Naive B cell (primary cell): ENCODE results near the gene ALK. TPM values are rescaled to one million over a fixed set of nuclear protein-coding genes. Genes with fewer than 3 reads are reported as not detected.

Experiments
- ATAC-seq, 2 donors: fragments of 150-1000 bp; cut with Tn5 transposase; 2 replicates each; pipeline ENCODE4 v1.10.0; 2021; ENCODE audit warnings: low read depth in 2 of 2, mild to moderate bottlenecking in 2 of 2, moderate library complexity in 2 of 2
- DNase-seq: peaks from one replicate; pipeline ENCODE4 v3.0.0; 2022
- H3K27ac Mint-ChIP-seq, 6 donors: one replicate each; pipeline ENCODE4 v1.8.0; 2020 to 2022; ENCODE audit warnings: mild to moderate bottlenecking in 6 of 6, mixed read lengths in 6 of 6, moderate library complexity in 5 of 6, inconsistent platforms in 2 of 6
- H3K27me3 Mint-ChIP-seq, 3 donors: one replicate each; pipeline ENCODE4 v1.8.0; 2021 to 2022; ENCODE audit warnings: mixed read lengths in 3 of 3, mild to moderate bottlenecking in 1 of 3
- H3K36me3 Mint-ChIP-seq, 2 donors: one replicate each; pipeline ENCODE4 v1.8.0; 2020 to 2022; ENCODE audit warnings: mixed read lengths in 2 of 2, inconsistent platforms in 1 of 2, mild to moderate bottlenecking in 1 of 2
- H3K4me1 Mint-ChIP-seq, 3 donors: one replicate each; pipeline ENCODE4 v1.8.0; 2020 to 2022; ENCODE audit warnings: mixed read lengths in 3 of 3, inconsistent platforms in 1 of 3, mild to moderate bottlenecking in 1 of 3, moderate library complexity in 1 of 3
- H3K4me3 Mint-ChIP-seq, 8 donors: one replicate each; pipeline ENCODE4 v1.8.0; 2020 to 2022; ENCODE audit warnings: mild to moderate bottlenecking in 8 of 8, mixed read lengths in 8 of 8, moderate library complexity in 8 of 8, inconsistent platforms in 2 of 8
- H3K9me3 Mint-ChIP-seq, 7 donors: one replicate each; pipeline ENCODE4 v1.8.0; 2020 to 2022; ENCODE audit warnings: mixed read lengths in 7 of 7, mild to moderate bottlenecking in 5 of 7, inconsistent platforms in 2 of 7, moderate library complexity in 1 of 7
- polyA plus RNA-seq, 6 donors: library from polyadenylated mRNA; unstranded; fragments of 300-500 nt; fragmentation: Illumina TruSeq; gene quantifications; one replicate each; pipeline ENCODE4 v1.2.3, GENCODE V29; 2021; ENCODE audit warnings: low read depth in 6 of 6

ALK gene
- polyA plus RNA-seq, 6 donors from 2014 or later, result not detected

DNA sequence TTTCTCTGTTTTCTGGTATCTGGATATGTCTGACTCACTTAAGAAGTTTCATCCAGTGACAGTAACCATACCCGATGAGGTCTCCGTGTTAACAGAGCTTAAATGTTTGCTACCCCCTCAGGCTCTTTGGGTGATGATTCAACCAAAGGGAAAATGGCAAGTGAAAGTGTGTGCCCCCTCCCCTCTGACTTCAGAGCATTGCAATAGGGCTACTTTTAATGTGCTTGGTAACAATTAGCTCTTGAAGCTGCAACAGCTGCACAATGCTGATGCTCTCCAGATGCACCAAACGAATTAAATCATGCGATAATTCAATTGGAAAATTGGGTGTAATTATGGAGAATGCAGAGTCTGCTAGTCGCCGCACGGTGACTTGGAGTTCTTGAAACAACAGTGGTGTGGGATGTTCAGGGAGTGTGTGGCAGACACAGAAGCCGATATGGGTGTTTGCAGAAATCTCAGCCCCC, 270.7 kb downstream of the ALK start:
- H3K27ac Mint-ChIP-seq, result no peak overlapping the region
- H3K27me3 Mint-ChIP-seq, result peaks cover 0 to 6% (median 4%) of the 10 kb centered on the region in 3 donors
- no peak overlapping the region for H3K4me3 Mint-ChIP-seq
- no peaks in the 10 kb centered on the region for H3K4me1 Mint-ChIP-seq
- peaks cover 12 to 30% (median 23%) of the 10 kb centered on the region in 7 donors for H3K9me3 Mint-ChIP-seq
- ATAC-seq (no peak), DNase-seq (no peak)
- peaks cover 0 to 15% of the 10 kb centered on the region in 2 donors for H3K36me3 Mint-ChIP-seq

- Mint-ChIP-seq H3K9me3 (peaks cover 12 to 38% (median 25%) of the 10 kb centered on the region in 7 donors), H3K27me3 (no peaks in the 10 kb centered on the region), H3K36me3 (peaks cover 0 to 14% of the 10 kb centered on the region in 2 donors), H3K27ac (no peak overlapping the region), H3K4me1 (no peaks in the 10 kb centered on the region), H3K4me3 (no peak overlapping the region)
- ATAC-seq, result no peak
- DNase-seq, result no peak
Measured at GRCh38 chr2:29644949-29645348, 276.4 kb downstream of the ALK start.

- Mint-ChIP-seq H3K27me3 (peaks cover 0 to 6% (median 0%) of the 10 kb centered on the region in 3 donors), H3K36me3 (no peaks in the 10 kb centered on the region), H3K9me3 (peaks cover under 1 to 25% (median 11%) of the 10 kb centered on the region in 7 donors), H3K4me1 (no peaks in the 10 kb centered on the region), H3K27ac (no peak overlapping the region), H3K4me3 (no peak overlapping the region)
- no peak for DNase-seq
- ATAC-seq, result no peak
Measured at GRCh38 chr2:29643196-29643595, 278.2 kb downstream of the ALK start.

DNA sequence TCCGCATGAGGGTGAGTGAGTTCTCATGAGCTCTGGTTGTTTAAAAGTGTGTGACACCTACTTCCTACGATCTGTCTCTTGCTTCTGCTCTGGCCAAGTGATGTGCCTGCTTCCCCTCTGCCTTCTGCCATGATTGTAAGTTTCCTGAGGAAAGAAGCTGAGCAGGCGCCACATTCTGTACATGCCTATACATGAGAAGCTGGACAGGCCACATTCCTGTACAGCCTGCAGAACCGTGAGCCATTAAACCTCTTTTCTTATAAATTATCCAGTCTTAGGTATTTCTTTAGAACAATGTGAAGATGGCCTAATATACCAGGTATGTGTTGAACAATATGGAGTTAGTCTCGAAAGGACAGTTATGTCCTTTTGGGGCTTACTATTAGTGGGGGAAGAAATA, 281.0 kb downstream of the ALK start:
- no peak for DNase-seq
- H3K27ac Mint-ChIP-seq, result no peak overlapping the region
- H3K36me3 Mint-ChIP-seq, result no peaks in the 10 kb centered on the region
- H3K4me1 Mint-ChIP-seq, result no peaks in the 10 kb centered on the region
- peaks cover 0 to 7% (median 4%) of the 10 kb centered on the region in 7 donors for H3K9me3 Mint-ChIP-seq
- no peak for ATAC-seq
- H3K4me3 Mint-ChIP-seq, result no peak overlapping the region
- H3K27me3 Mint-ChIP-seq, result peaks cover 0 to 16% (median 6%) of the 10 kb centered on the region in 3 donors

DNA sequence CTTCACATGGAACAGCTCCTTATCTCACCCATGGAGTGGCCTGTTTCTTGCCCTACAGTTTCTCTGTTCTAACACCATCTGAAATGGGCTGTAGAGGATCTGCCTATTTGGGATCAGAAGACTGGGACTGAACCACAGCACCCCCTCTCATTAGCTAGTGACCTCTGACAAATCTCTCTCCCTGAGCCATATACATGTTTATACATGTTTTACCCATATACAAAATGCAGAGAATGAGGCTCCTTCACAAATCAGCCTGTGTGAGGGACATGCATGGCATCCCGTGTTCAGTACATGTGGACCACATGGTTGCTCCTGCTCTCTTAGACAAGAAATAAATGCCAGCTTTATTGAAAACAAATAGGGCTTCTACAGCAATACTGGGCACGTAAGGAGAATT, 282.7 kb downstream of the ALK start:
- ATAC-seq (no peak), DNase-seq (no peak)
- H3K4me3 Mint-ChIP-seq, result no peak overlapping the region
- no peaks in the 10 kb centered on the region for H3K4me1 Mint-ChIP-seq
- no peak overlapping the region for H3K27ac Mint-ChIP-seq
- peaks cover 0 to 20% (median 6%) of the 10 kb centered on the region in 3 donors for H3K27me3 Mint-ChIP-seq
- H3K36me3 Mint-ChIP-seq, result no peaks in the 10 kb centered on the region
- H3K9me3 Mint-ChIP-seq, result peaks cover 0 to 7% (median 4%) of the 10 kb centered on the region in 7 donors

- Mint-ChIP-seq H3K36me3 (no peaks in the 10 kb centered on the region), H3K9me3 (peaks cover 0 to 4% (median 0%) of the 10 kb centered on the region in 7 donors), H3K4me3 (no peak overlapping the region), H3K27ac (no peak overlapping the region), H3K27me3 (peaks cover 5 to 20% (median 14%) of the 10 kb centered on the region in 3 donors), H3K4me1 (no peaks in the 10 kb centered on the region)
- DNase-seq, result no peak
- ATAC-seq, result no peak
Measured at GRCh38 chr2:29634916-29635315, 286.5 kb downstream of the ALK start.

GRCh38 chr2:29632018-29632417, 289.4 kb downstream of the ALK start:
- no peak for ATAC-seq
- peaks cover 0 to 4% (median 0%) of the 10 kb centered on the region in 7 donors for H3K9me3 Mint-ChIP-seq
- H3K27me3 Mint-ChIP-seq, result peaks cover 9 to 22% (median 12%) of the 10 kb centered on the region in 3 donors
- no peak overlapping the region for H3K27ac Mint-ChIP-seq
- DNase-seq, result no peak
- H3K4me1 Mint-ChIP-seq, result no peaks in the 10 kb centered on the region
- H3K4me3 Mint-ChIP-seq, result no peak overlapping the region
- H3K36me3 Mint-ChIP-seq, result no peaks in the 10 kb centered on the region

GRCh38 chr2:29629495-29629894, 291.9 kb downstream of the ALK start:
- DNase-seq (no peak), ATAC-seq (no peak)
- no peak overlapping the region for H3K4me3 Mint-ChIP-seq
- no peaks in the 10 kb centered on the region for H3K4me1 Mint-ChIP-seq
- H3K36me3 Mint-ChIP-seq, result no peaks in the 10 kb centered on the region
- H3K9me3 Mint-ChIP-seq, result peaks cover 0 to 3% (median 2%) of the 10 kb centered on the region in 7 donors
- no peak overlapping the region for H3K27ac Mint-ChIP-seq
- peaks cover 3 to 31% (median 12%) of the 10 kb centered on the region in 3 donors for H3K27me3 Mint-ChIP-seq

- no peak overlapping the region for H3K27ac Mint-ChIP-seq
Measured at GRCh38 chr2:29628862-29629261, 292.5 kb downstream of the ALK start.

DNA sequence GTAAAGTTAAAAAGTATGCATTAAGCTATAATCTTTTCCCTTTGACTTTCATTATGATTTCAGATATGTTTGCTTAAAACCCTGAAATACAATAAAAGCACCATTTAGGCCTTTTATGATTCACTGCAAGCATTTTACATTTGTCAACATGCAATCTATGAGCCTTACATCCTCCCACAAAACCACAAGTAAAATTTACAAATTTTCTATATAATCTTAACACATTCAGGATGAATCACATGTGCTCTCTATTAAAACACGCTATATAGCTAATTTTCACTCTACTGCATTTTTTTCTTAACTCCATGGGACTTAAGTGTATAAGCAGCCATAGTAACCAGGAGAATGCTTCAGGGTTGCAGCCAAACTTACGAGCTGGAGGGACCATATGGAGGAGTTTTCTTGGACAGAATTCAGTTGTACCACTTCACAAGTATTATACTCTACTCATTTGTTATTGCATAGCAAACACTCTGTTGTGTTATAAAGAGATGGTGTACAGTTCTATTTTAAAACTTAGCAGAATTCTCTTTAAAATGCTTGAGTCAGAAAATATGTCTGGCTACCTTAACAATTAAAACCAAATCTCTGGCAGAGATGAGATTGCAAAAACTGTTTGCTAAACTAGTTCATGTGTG, 293.2 kb downstream of the ALK start:
- Mint-ChIP-seq H3K36me3 (no peaks in the 10 kb centered on the region), H3K4me1 (no peaks in the 10 kb centered on the region), H3K4me3 (no peak overlapping the region), H3K27me3 (peaks cover 3 to 37% (median 18%) of the 10 kb centered on the region in 3 donors), H3K27ac (no peak overlapping the region), H3K9me3 (peaks cover 0 to 4% (median 2%) of the 10 kb centered on the region in 7 donors)
- ATAC-seq (no peak), DNase-seq (no peak)

More at GRCh38 chr2:29628862-29629261, 292.5 kb downstream of the ALK start:
- peaks cover 3 to 37% (median 18%) of the 10 kb centered on the region in 3 donors for H3K27me3 Mint-ChIP-seq
- no peaks in the 10 kb centered on the region for H3K4me1 Mint-ChIP-seq
- ATAC-seq (no peak), DNase-seq (no peak)
- no peaks in the 10 kb centered on the region for H3K36me3 Mint-ChIP-seq
- no peak overlapping the region for H3K4me3 Mint-ChIP-seq
- H3K9me3 Mint-ChIP-seq, result peaks cover 0 to 4% (median 2%) of the 10 kb centered on the region in 7 donors

DNA sequence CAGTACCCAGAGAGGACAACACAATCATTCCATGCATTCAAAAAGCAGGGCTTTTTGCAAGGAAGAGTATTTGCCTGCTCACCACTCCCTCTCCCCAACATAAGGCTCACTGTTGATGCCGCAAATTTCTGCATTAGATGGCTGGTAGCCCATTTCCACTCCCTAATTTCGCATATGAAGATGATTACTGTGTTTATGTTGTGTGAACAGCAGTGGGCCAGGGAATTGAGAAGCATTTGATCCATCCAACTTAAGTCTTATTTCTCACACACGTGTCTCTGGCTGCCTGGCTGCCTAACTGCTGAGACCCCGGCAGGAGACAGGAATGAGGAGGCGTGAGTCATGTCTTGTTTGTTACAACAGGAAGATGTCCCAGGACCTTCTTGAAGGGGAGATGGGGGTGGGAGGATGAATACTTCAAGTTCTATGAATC, 294.1 kb downstream of the ALK start:
- Mint-ChIP-seq H3K27ac (no peak overlapping the region), H3K4me3 (no peak overlapping the region), H3K27me3 (peaks cover 3 to 41% (median 18%) of the 10 kb centered on the region in 3 donors), H3K36me3 (no peaks in the 10 kb centered on the region), H3K9me3 (peaks cover 0 to 7% (median 2%) of the 10 kb centered on the region in 7 donors), H3K4me1 (no peaks in the 10 kb centered on the region)
- DNase-seq, result no peak
- ATAC-seq, result no peak

DNA sequence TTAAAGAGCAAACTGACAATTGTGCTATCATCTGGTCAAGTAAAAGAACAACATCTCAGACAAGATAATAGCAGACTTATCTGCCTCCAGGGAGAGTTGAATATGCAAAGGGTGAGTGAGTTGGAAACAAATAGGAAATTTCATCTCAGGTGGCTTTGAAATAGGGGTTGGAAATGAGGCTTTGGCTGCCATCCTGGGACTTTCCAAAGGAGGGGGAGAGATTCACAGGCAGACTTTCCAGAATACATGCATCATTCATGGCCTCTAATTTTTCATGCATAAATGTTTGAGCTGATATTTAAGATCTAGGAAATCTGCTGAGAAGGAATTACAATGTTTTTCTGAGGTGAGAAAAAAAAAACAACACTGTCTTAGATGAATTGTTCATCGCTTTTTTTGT, 300.5 kb downstream of the ALK start:
- H3K4me3 Mint-ChIP-seq, result no peak overlapping the region
- peaks cover 3 to 28% (median 13%) of the 10 kb centered on the region in 3 donors for H3K27me3 Mint-ChIP-seq
- H3K4me1 Mint-ChIP-seq, result no peaks in the 10 kb centered on the region
- ATAC-seq (no peak), DNase-seq (no peak)
- no peaks in the 10 kb centered on the region for H3K36me3 Mint-ChIP-seq
- peaks cover 0 to 8% (median 2%) of the 10 kb centered on the region in 7 donors for H3K9me3 Mint-ChIP-seq
- H3K27ac Mint-ChIP-seq, result no peak overlapping the region

GRCh38 chr2:29619689-29620088, 301.7 kb downstream of the ALK start:
- DNase-seq, result no peak
- no peak for ATAC-seq
- Mint-ChIP-seq H3K27ac (no peak overlapping the region), H3K4me1 (no peaks in the 10 kb centered on the region), H3K36me3 (no peaks in the 10 kb centered on the region), H3K27me3 (peaks cover under 1 to 40% (median 21%) of the 10 kb centered on the region in 3 donors), H3K9me3 (peaks cover 0 to 11% (median 2%) of the 10 kb centered on the region in 7 donors), H3K4me3 (no peak overlapping the region)

DNA sequence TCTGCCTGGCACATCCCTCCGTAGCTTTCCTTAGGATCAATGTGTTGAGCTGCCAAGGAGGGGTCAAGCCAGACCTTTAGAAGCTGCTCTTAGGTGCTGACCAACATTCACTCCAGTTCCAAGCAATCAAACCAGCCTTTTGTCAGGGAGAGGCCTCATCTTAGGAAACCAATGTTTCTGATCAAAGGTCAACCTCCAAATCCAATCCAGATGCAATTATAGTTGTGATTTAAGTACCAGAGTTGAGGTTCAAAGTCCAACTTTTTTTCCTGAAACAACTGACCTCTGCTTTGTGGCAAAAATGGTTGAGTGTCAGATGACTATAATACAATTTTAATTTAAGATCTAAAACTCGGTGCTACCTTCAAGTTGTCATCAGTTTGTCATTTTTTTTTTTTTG, 303.4 kb downstream of the ALK start:
- Mint-ChIP-seq H3K36me3 (no peaks in the 10 kb centered on the region), H3K27me3 (peaks cover 0 to 39% (median 24%) of the 10 kb centered on the region in 3 donors), H3K27ac (no peak overlapping the region), H3K9me3 (peaks cover 0 to 11% (median 0%) of the 10 kb centered on the region in 7 donors), H3K4me1 (no peaks in the 10 kb centered on the region), H3K4me3 (no peak overlapping the region)
- DNase-seq, result no peak
- no peak for ATAC-seq
